ES-I3 (cell line): Measurements from ENCODE around the gene FSCN2.

ENCODE experiments used
- H3K36me3 ChIP-seq: 2 replicates; pipeline ENCODE4 v1.6.1; 2013; ENCODE audit warnings: mild to moderate bottlenecking, low read length, control low read depth, moderate library complexity; ENCODE audit not compliant: insufficient read depth
- H3K4me1 ChIP-seq: 2 replicates; pipeline ENCODE4 v1.6.1; 2013; ENCODE audit warnings: mild to moderate bottlenecking, control low read depth, low read length; ENCODE audit not compliant: insufficient read depth
- H3K9ac ChIP-seq: 2 replicates; pipeline ENCODE4 v1.6.1; 2013; ENCODE audit warnings: low read depth, mild to moderate bottlenecking, low read length, moderate library complexity
- H3K9me3 ChIP-seq: 2 replicates; pipeline ENCODE4 v1.6.1; 2013; ENCODE audit warnings: mild to moderate bottlenecking, low read length, moderate library complexity; ENCODE audit not compliant: control insufficient read depth, insufficient read depth

Gene FSCN2

DNA sequence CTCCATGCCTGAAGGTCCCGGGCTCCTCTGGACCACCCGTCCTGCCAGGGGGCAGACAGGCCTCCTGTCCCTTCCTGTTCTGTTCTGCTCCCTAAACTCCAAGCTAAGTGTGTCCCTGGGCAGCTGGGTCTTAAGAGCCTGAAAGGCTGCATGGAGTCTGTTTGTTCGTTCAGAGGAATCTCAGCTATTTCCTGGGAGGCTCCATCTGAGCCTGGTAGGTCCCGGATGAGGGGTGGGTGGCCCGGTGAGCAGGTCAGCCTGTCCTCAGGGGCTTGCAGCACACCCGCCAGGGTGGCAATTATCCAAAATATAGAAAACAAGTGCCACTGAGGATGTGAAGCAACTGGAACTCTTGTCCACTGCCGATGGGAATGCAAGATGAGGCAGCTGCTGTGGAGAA is 28.1 kb upstream of the FSCN2 start:
- H3K4me1 ChIP-seq, result peaks cover 7% of the 10 kb centered on the region; the same call in 1 of the 2 replicates
- no peaks in the 10 kb centered on the region for H3K9me3 ChIP-seq
- H3K9ac ChIP-seq, result no peak overlapping the region
- H3K36me3 ChIP-seq, result no peaks in the 10 kb centered on the region

DNA sequence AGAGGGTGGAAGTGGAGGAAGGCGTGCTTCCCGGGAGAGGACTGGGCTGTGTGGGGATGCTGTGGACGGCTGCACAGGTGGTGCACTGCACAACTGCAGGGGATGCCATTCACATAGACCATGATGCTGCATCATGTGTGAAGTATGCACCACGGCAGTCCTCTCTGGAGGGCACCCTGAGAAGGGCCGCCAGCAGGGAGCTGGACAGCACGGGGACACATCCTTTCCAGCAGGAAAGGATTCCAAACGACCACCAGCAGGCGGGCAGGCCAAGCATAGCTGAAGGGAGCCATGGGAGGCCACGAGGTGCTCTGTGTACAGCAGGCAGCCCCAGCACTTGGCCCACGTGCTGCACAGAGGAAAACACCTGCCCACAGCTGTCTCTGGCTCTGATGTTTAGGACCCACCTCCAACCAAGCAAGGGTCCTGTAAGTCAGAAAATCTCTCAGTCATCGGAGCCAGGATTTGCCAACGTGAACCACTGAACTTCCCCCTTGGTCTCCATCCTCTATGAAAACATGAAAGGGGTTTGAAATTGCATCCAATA is 25.6 kb upstream of the FSCN2 start:
- no peaks in the 10 kb centered on the region for H3K9me3 ChIP-seq
- H3K9ac ChIP-seq, result no peak overlapping the region
- H3K4me1 ChIP-seq, result peaks cover 7% of the 10 kb centered on the region; the same call in 1 of the 2 replicates
- no peaks in the 10 kb centered on the region for H3K36me3 ChIP-seq

DNA sequence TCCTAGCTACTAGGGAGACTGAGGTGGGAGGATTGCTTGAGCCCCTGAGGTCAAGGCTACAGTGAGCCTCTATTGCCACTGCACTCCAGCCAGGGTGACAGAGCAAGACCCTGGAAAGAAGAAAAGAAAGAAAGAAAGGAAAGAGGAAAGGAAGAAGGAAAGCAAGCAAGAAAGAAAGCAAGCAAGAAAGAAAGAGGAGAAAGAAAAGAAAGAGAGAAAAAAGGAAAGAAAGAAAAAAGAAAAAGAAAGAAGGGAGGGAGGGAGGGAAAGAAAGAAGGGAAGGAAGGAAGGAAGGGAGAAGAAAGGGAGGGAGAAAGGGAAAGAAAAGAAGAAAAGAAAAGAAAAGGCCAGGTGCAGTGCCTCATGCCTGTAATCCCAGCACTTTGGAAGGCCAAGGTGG is 24.6 kb upstream of the FSCN2 start:
- H3K36me3 ChIP-seq, result no peaks in the 10 kb centered on the region
- H3K4me1 ChIP-seq, result peaks cover 7% of the 10 kb centered on the region; the same call in 1 of the 2 replicates
- H3K9me3 ChIP-seq, result no peaks in the 10 kb centered on the region
- H3K9ac ChIP-seq, result no peak overlapping the region

DNA sequence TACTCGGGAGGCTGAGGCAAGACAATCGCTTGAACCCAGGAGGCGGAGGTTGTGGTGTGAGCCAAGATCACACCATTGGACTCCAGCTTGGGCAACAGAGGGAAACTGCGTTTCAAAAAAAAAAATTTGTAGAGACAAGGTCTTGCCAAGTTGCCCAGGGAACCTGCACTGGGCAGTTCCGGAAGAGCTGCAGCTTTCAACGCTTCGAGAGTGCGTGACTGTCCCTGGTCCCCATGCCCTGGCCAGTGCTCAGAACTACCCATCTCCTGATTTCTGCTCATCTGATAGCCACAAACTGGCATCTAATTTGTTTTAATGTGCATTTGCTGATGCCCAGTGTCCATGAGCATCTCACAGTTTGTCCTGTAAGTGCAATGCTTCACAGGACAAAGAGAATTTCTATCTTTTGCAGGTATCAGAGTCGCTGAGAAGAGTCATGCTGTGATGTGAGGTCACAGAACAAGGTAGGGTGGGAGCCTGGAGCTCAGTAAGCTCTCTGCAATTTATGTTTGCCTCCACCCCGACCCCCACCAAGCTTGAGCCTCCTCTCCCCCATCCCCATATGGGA is 19.5 kb upstream of the FSCN2 start:
- Histone ChIP-seq H3K36me3 (peaks cover 33% of the 10 kb centered on the region), H3K9me3 (peaks cover 4% of the 10 kb centered on the region; the same call in 1 of the 2 replicates), H3K4me1 (no peaks in the 10 kb centered on the region), H3K9ac (no peak overlapping the region)

DNA sequence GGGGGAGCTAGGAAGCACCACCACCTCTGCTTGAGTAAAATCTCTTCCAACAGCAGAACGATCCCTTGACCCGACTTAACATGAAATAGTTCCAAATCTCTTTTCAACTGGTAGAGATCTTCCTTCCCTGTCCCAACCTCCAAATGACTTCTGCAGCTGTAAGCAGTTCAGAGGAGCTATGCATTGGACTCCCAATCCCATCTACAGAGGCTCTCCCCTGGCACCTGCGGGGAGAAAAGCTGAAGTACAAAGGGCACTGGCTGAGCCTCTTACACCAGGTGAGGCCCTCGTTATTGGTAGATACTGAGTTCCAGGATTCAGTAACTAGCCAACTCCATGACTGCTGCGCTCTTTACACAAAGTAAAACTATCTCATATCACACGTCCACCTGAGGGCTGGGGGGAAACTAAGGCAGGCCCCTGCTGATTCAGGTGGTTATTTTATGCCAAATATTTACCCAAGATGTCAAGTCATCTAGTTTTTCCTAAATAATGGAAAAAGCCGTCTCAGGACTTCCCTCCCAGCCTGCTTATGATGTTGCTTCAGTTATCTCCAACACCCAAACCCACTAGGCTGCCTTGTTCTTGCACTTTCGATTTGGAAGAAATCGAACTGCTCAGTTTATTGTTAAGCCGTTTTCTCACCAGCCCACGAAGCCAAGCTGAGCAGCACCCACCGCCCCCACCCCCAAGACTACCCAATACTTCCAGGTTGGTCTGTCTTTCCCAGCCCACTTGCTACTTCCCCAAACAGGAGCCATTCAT is 18.8 kb upstream of the FSCN2 start:
- Histone ChIP-seq H3K9me3 (peaks cover 4% of the 10 kb centered on the region; the same call in 1 of the 2 replicates), H3K36me3 (peaks cover 33% of the 10 kb centered on the region), H3K4me1 (no peaks in the 10 kb centered on the region), H3K9ac (peak overlapping the region; percentile 96; the same call in 1 of the 2 replicates)

DNA sequence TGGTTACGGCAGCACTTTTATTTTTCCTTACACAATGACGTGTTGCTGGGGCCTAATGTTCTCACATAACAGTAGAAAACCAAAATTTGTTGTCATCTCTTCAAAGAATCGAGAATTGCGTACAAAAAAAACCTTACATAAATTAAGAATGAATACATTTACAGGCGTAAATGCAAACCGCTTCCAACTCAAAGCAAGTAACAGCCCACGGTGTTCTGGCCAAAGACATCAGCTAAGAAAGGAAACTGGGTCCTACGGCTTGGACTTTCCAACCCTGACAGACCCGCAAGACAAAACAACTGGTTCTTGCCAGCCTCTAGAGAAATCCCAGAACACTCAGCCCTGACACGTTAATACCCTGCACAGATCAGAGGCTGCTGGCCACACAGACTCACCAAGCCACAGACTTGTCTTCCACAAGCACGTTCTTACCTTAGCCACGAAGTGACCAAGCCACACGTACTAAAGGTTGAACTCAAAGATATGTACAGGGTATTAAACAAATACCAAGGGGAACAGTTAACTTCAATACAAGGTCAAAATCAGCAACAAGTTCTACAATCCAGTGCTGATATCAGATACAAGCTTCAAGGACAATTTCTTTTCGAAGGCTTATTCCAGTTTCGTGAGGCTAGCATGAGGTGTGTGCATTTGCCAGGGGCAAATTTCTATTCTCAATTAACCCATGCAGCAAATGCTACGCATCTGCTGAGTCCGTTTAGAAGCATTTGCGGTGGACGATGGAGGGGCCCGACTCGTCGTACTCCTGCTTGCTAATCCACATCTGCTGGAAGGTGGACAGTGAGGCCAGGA is 18.0 kb upstream of the FSCN2 start:
- Histone ChIP-seq H3K36me3 (peaks cover 33% of the 10 kb centered on the region), H3K9ac (peak overlapping the region; percentile 96), H3K9me3 (peaks cover 4% of the 10 kb centered on the region; the same call in 1 of the 2 replicates), H3K4me1 (no peaks in the 10 kb centered on the region)

DNA sequence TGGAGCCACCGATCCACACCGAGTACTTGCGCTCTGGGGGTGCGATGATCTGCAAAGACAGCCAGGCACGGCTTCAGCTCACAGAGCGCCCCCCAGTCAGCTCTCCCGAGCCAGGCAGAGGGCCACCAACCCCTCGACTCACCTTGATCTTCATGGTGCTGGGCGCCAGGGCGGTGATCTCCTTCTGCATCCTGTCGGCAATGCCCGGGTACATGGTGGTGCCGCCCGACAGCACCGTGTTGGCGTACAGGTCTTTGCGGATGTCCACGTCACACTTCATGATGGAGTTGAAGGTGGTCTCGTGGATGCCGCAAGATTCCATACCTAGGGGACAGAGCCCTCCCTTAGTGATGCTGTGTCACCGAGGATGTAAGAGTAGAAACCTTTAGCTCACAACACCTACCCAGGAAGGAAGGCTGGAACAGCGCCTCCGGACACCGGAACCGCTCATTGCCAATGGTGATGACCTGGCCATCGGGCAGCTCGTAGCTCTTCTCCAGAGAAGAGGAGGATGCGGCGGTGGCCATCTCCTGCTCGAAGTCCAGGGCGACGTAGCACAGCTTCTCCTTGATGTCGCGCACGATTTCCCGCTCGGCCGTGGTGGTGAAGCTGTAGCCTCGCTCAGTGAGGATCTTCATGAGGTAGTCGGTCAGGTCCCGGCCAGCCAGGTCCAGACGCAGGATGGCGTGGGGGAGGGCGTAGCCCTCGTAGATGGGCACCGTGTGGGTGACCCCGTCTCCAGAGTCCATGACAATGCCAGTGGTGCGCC is 17.2 kb upstream of the FSCN2 start:
- H3K9me3 ChIP-seq, result peaks cover 4% of the 10 kb centered on the region; the same call in 1 of the 2 replicates
- peak overlapping the region; percentile 96 for H3K9ac ChIP-seq
- peaks cover 33% of the 10 kb centered on the region for H3K36me3 ChIP-seq
- H3K4me1 ChIP-seq, result no peaks in the 10 kb centered on the region

DNA sequence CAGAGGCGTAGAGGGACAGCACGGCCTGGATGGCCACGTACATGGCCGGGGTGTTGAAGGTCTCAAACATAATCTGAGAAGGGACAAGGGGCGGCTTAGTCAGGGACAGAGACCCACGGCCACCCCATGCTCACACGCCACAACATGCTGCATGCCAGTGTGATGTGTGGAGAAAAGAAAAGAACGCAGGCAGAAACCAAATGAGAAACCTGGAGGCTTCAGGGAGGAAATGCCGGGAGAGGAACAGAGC is 16.7 kb upstream of the FSCN2 start:
- Histone ChIP-seq H3K36me3 (peaks cover 33% of the 10 kb centered on the region), H3K9ac (peak overlapping the region; percentile 96), H3K9me3 (peaks cover 4% of the 10 kb centered on the region; the same call in 1 of the 2 replicates), H3K4me1 (peaks cover 4% of the 10 kb centered on the region; the same call in 1 of the 2 replicates)

DNA sequence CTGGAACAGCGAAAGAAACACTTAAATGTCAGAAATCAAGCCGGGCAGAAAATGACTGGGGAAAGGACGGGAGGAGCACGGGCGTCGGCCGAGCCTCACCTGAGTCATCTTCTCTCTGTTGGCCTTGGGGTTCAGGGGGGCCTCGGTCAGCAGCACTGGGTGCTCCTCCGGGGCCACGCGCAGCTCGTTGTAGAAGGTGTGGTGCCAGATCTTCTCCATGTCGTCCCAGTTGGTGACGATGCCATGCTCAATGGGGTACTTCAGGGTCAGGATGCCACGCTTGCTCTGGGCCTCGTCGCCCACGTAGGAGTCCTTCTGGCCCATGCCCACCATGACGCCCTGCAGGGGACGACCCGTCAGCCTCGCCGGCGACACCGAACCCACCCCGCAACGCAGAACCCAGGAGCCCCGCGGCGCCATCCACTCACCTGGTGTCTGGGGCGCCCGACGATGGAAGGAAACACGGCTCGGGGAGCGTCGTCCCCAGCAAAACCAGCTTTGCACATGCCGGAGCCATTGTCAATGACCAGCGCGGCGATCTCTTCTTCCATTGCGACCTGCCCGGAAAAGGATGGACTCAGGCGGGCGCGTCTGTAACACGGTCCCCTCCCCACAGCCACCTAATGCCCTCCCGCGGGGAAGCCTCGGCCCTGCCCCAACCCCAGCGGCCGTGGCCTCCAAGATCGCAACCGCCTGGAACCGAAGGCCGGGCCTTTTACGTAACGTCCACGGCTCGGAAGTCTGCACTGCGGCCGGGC is 16.2 kb upstream of the FSCN2 start:
- Histone ChIP-seq H3K4me1 (peaks cover 9% of the 10 kb centered on the region; the same call in 1 of the 2 replicates), H3K9ac (peak overlapping the region; percentile 96), H3K36me3 (peaks cover 33% of the 10 kb centered on the region), H3K9me3 (peaks cover 4% of the 10 kb centered on the region; the same call in 1 of the 2 replicates)

DNA sequence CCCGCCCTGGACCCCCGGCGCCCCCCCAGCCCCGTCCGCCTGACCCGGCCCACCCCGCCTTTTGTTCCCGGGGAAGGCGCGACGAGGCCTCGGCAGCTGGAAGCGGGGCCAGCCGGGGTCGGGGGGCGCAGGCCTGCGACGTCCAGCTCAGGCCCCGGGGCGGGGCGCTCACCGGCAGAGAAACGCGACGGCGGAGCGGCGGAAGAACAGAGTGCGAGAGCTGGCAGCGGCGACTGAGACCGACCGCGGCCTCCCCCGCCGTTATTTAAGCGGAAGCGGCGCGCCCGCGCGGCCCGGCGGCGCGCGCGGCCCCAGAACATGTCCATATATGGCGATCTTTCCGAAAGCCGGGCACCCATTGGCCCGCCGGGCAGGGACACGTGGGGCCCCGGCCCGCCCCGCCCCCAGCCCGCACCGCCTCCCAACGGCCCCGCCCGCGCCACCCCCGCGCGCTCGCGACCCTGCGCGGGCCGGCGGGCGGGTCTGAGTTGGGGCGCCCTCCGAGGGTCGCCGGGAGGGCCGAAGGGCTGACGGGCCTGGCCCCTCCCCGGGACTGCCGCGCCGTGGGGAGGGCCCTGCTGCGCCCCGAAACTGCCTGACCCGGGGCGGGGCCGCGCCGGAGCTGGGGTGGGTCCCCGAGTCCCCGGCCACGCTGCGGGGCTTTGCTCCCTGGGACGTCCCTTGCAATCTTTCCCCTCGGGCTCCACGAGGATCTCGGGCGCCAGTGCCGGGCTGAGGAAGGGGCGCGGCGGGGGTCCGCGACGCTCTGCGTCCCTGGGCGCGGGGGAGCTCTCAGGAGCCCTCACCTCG is 15.4 kb upstream of the FSCN2 start, which contains the start of gene ACTG1:
ACTG1 (minus strand) TSS at position 238 of the 810 bp plus-strand sequence. CDS start 445 bp downstream, outside the sequence.
- Histone ChIP-seq H3K9me3 (peaks cover 4% of the 10 kb centered on the region; the same call in 1 of the 2 replicates), H3K9ac (peak within 1 kb of the TSS; percentile 96), H3K4me1 (peaks cover 15% of the 10 kb centered on the region; the same call in 1 of the 2 replicates), H3K36me3 (peaks cover 33% of the 10 kb centered on the region)

DNA sequence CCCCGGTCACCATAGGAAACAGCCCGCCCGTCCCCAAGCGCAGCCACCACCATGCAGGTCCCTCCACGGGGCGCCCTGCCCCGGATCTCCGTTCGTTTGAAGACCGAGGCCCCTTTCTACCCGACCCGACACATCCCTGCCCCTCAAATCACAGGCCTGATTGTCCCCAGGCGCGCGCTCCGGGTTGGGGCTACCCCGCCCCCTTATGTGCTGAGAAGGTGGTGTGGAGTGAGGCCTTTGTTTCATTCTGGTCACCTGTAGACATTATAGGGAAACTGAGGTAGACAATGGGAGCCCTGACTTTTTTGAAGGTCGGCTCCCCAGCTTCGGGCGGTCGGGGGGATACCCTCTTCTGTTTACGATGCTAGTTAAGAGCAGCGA is 14.8 kb upstream of the FSCN2 start:
- Histone ChIP-seq H3K9me3 (peaks cover 4% of the 10 kb centered on the region; the same call in 1 of the 2 replicates), H3K4me1 (peaks cover 21% of the 10 kb centered on the region; the same call in 1 of the 2 replicates), H3K9ac (peak overlapping the region; percentile 92), H3K36me3 (peaks cover 33% of the 10 kb centered on the region)

DNA sequence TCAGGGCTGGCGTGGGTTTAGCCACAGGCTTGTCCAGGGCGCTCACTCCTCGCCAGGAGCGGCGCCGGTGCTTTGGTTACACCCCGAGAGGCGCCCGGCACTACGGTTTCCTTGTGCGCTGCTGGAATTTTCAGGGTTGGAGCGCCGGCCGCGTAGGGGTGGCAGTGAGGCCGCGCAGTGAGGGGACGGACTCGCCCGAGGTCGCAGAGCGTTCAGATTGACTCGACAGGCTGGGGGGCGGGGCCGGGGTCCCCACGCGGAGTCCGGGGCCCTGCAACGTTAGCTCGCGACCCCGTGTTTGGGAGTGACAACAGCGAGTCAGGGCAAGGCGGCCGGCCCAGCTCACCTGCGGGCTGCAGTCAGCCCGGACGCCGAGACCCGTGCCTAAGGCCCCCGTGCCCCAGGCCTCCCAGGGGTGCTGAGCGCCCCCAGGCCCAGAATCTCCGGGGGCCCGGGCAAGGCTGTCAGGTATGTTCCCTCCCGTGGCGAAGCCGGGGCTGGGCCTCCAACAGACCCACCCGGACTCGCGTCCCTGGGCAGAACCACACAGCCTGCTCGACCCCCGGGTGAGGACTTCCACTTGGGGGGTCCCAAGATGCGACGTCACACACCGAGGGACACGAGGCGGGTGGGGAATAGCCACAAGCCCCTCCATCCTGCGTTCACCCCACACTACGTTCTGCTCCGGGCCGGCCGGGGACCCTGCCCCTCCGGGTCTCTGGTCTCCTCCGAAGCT is 14.3 kb upstream of the FSCN2 start:
- Histone ChIP-seq H3K4me1 (peaks cover 21% of the 10 kb centered on the region; the same call in 1 of the 2 replicates), H3K36me3 (peaks cover 33% of the 10 kb centered on the region), H3K9me3 (peaks cover 4% of the 10 kb centered on the region; the same call in 1 of the 2 replicates)

More for the DNA sequence above, 14.3 kb upstream of the FSCN2 start:
- H3K9ac ChIP-seq, result peak overlapping the region; percentile 92
